Measurements from ENCODE around the gene TBX4. TPM values are rescaled to one million over a fixed set of nuclear protein-coding genes. Genes with fewer than 3 reads are reported as not detected.
A peak's percentile ranks its signal among the peaks of the same experiment; 100 is the strongest.

The TBX4 gene
- total RNA-seq, 4 donors from 2014 or later, result 0.27 TPM; not detected in 3

DNA sequence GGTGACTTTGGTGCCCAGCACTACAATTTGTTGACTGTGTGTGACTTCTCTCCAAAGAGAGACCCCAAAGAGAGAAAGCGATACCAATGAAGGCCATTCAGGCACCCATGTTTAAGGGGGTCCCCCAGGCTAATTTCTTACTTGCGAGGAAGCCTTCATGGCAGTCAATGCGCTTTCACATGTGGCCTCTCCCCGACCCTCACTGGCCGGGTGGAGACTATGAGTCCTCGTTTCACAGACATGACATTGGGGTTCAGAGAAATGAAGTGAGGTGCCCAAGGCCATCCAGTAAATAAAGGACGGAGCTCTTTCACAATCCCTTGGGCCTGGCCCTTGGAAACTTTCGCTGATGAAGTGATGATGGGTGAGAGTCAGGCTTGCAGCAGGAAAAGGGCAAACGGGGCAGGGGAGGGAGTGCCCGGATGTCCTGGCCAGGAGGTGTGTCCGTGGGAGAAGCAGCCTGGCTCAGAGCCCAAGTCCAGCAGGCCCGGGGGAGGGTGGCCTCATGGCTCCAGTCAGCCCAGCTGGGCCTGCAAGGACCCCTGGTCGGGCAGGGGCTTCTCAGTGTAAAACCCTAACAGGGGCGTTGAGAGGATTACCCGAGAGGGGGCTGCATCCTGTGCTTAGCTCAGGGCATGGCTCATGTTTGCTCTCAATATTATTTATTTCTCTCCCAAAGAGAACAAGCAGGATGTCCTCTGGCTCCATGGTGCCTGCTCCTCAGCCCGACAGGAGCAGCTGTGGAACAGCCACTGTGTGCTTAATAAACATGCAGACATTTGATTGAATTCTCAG, 37.9 kb upstream of the TBX4 start:
- peak overlapping the region in 3 of 4 donors; percentile 49 to 94 (median 94) for H3K27ac ChIP-seq
- WGBS, 2 donors (ENCODE audit: low coverage in 1 of 2), result 45 to 67% methylated on average over 4 to 7 of the region's 16 CpGs
- ATAC-seq, result no peak
- peaks cover 17% of the 10 kb centered on the region for H3K27me3 ChIP-seq
- peaks cover 0 to 70% (median 38%) of the 10 kb centered on the region in 3 donors for H3K4me1 ChIP-seq
- no peak overlapping the region for H3K4me3 ChIP-seq
- H3K36me3 ChIP-seq, result no peaks in the 10 kb centered on the region
- no peak for TF ChIP-seq POLR2A (IDR thresholded peaks at IDR 0.05)
- TF ChIP-seq CTCF (IDR thresholded peaks at IDR 0.05), result no peak
- no peak for TF ChIP-seq POLR2AphosphoS5 (IDR thresholded peaks at IDR 0.05)
- TF ChIP-seq EP300 (IDR thresholded peaks at IDR 0.05), result no peak
- no peaks in the 10 kb centered on the region for H3K9me3 ChIP-seq

DNA sequence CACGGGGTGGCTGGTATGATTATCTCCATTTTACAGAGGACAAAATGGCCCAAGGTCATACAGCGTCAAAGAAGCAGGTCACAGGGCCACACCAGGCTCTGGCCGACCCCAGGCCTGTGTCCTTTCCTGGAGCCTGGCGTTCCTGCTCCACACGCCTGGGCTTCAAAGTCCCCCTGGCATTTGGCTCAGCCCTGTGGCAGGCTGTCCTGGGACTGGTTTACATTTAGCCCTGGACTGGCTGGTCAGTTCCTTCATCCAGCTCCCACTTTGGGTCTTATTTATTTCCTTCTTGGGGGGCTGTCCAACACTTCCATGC, 37.3 kb upstream of the TBX4 start:
- Histone ChIP-seq H3K4me1 (peaks cover 0 to 66% (median 34%) of the 10 kb centered on the region in 3 donors), H3K27me3 (peaks cover 15% of the 10 kb centered on the region), H3K27ac (peak overlapping the region in 3 of 4 donors; percentile 49 to 94 (median 94)), H3K36me3 (no peaks in the 10 kb centered on the region), H3K4me3 (no peak overlapping the region), H3K9me3 (no peaks in the 10 kb centered on the region)
- 93% methylated on average over 5 of the region's 5 CpGs; no CpG with 5 or more reads in 1 of the 2 donors for WGBS, 2 donors (ENCODE audit: low coverage in 1 of 2)
- TF ChIP-seq POLR2AphosphoS5 (IDR thresholded peaks at IDR 0.05), result no peak
- no peak for TF ChIP-seq CTCF (IDR thresholded peaks at IDR 0.05)
- TF ChIP-seq POLR2A (IDR thresholded peaks at IDR 0.05), result no peak
- TF ChIP-seq EP300 (IDR thresholded peaks at IDR 0.05), result no peak
- ATAC-seq, result no peak

DNA sequence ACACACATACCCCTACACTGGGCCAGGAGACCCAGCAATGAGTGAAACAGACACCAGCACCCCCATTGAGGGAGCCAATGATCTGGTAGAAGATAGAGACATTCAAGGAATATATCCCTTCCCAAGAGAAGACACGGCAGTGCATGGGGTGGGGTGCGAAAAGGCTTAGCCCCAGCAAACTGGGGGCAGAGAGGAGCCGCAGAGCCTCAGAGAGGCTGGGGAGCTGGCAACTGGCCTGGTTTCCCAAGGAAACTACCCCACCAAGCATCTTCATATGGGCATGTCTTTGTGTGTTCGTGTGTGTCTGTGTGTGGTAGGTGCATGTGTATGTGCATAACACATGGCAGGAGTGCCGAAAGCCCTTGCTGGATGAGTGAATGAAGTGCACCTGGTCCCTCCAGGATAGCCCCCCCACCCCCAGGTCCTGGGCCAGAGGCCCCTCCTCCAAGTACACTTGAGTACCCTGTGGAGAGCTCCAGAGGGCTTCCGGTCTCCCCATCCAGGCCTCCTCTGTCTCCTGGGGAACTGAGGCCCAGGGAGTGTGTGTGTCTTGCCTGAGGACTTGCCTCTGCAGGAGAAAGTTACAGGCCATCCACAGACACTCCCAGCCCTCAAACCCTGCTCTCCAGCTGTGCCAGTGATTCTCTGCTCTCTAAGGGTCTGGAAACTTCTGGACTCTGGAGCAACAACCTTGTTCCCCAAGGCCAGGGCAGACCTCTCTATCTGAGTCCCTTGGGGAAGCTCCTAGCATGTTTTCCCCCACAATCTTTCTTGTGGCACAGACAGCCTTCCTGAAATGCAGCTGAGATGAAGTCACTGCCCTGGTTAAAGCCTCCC, 36.6 kb upstream of the TBX4 start:
- TF ChIP-seq POLR2AphosphoS5 (IDR thresholded peaks at IDR 0.05), result no peak
- TF ChIP-seq EP300 (IDR thresholded peaks at IDR 0.05), result no peak
- no peak for TF ChIP-seq POLR2A (IDR thresholded peaks at IDR 0.05)
- TF ChIP-seq CTCF (IDR thresholded peaks at IDR 0.05), result no peak
- Histone ChIP-seq H3K4me3 (no peak overlapping the region), H3K27me3 (peaks cover 9% of the 10 kb centered on the region), H3K27ac (peak overlapping the region in 3 of 4 donors; percentile 83 to 94 (median 94)), H3K9me3 (no peaks in the 10 kb centered on the region), H3K4me1 (peaks cover 0 to 59% (median 28%) of the 10 kb centered on the region in 3 donors), H3K36me3 (no peaks in the 10 kb centered on the region)
- 95 to 100% methylated on average over 3 to 4 of the region's 6 CpGs for WGBS, 2 donors (ENCODE audit: low coverage in 1 of 2)
- no peak for ATAC-seq

DNA sequence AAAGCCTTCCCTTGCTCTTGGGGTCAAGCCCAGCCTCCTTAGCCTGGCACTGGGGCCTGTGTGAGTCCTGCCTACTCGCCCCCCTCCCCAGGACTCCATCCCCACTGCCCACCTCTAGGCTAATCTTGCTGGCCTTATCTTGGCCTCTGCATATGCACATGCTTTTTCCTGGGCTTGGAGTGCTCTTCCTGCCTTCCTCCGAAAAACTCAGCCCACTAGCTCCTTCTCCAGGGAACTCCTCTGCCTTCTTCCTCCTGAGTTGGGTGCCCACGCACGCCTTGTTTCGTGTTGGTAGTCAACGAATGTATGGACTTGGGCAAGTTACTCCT, 36.0 kb upstream of the TBX4 start:
- Histone ChIP-seq H3K4me3 (peak overlapping the region in 1 of 2 donors; percentile 35), H3K36me3 (no peaks in the 10 kb centered on the region), H3K27ac (peak overlapping the region; percentile 4 to 83 (median 78)), H3K4me1 (peaks cover 0 to 53% (median 23%) of the 10 kb centered on the region in 3 donors), H3K9me3 (no peaks in the 10 kb centered on the region), H3K27me3 (peaks cover 7% of the 10 kb centered on the region)
- ATAC-seq, result no peak
- TF ChIP-seq POLR2A (IDR thresholded peaks at IDR 0.05), result no peak
- TF ChIP-seq EP300 (IDR thresholded peaks at IDR 0.05), result no peak
- TF ChIP-seq POLR2AphosphoS5 (IDR thresholded peaks at IDR 0.05), result no peak
- TF ChIP-seq CTCF (IDR thresholded peaks at IDR 0.05), result no peak
- WGBS, 2 donors (ENCODE audit: low coverage in 1 of 2), result 87 to 100% methylated on average over 1 to 3 of the region's 6 CpGs
